HCT116 (cell line): ENCODE data around the gene SLC28A3. TPM values are rescaled to one million over a fixed set of nuclear protein-coding genes. Genes with fewer than 3 reads are reported as not detected.

ENCODE experiments used
- ATAC-seq: fragments of 200-7000 bp; cut with Tn5 transposase; 2 replicates; pipeline ENCODE4 v1.9.1; 2020; ENCODE audit warnings: mild to moderate bottlenecking, moderate library complexity
- BruUV-seq: library from RNA; stranded (reverse); fragments of 400-500 nt; replicated peaks from 2 replicates; lab custom pipeline; 2021; lab: Mats Ljungman, UMichigan
- CTCF ChIA-PET: fragments of 300-600 bp; sonication (Branson Sonifier 250); formaldehyde crosslinking; loops from one replicate; lab custom pipeline; 2021; ENCODE audit warnings: antibody characterized with exemption; lab: Charles Lee
- POLR2A ChIA-PET: fragments of 300-600, 350-600 bp; sonication (Branson Sonifier 250); formaldehyde crosslinking; loops from one replicate; lab custom pipeline; 2021; ENCODE audit warnings: antibody characterized with exemption; lab: Charles Lee
- RAD21 ChIA-PET, 2 experiments: fragments of 300-600 bp; sonication (Branson Sonifier 250); formaldehyde crosslinking; loops; one replicate each; lab custom pipeline; 2023; ENCODE audit warnings: low total read pairs in 2 of 2; ENCODE audit not compliant: uncharacterized antibody in 2 of 2, unreplicated experiment in 2 of 2, low non-redundant PET in 1 of 2; lab: Charles Lee
- DNase-seq: peaks from one replicate; pipeline ENCODE4 v3.0.0-alpha.2; 2010; ENCODE audit warnings: low read depth, low spot score
- H2AFZ ChIP-seq: fragments of 200-600 bp; shearing (Covaris generic), sonication (generic); 2 replicates; pipeline ENCODE4 v1.6.1; 2017; ENCODE audit warnings: low read depth, mixed run types, mixed read lengths, antibody characterized with exemption, low read length; ENCODE audit not compliant: poor library complexity, severe bottlenecking
- H3K27ac ChIP-seq: 2 replicates; pipeline ENCODE4 v1.5.1; 2012; ENCODE audit warnings: low read depth, low read length
- H3K27me3 ChIP-seq: fragments of 200-600 bp; sonication (generic); 2 replicates; pipeline ENCODE4 v1.6.1; 2016; ENCODE audit warnings: mixed run types, low read length, mixed read lengths; ENCODE audit not compliant: insufficient read depth
- H3K36me3 ChIP-seq, 2 experiments: fragments of 200-500 bp in 1 of 2; fragments of 200-600 bp in 1 of 2; sonication (Bioruptor generic) in 1 of 2; sonication (generic) in 1 of 2; 2 replicates each; pipeline versions ENCODE4 v1.5.1 to v1.6.1; 2014 to 2016; ENCODE audit warnings: low read length in 2 of 2, inconsistent platforms in 1 of 2, mixed read lengths in 1 of 2, mixed run types in 1 of 2; ENCODE audit not compliant: insufficient read depth in 2 of 2, control insufficient read depth in 1 of 2
- H3K4me1 ChIP-seq, 2 experiments: fragments of 200-600 bp in 1 of 2; sonication (generic) in 1 of 2; 2 replicates each; pipeline versions ENCODE4 v1.5.1 to v1.6.1; 2012 to 2017; ENCODE audit warnings: low read length in 2 of 2, inconsistent platforms in 1 of 2, mild to moderate bottlenecking in 1 of 2, mixed read lengths in 1 of 2, mixed run types in 1 of 2, moderate library complexity in 1 of 2; ENCODE audit not compliant: insufficient read depth in 2 of 2, control insufficient read depth in 1 of 2
- H3K4me2 ChIP-seq: fragments of 200-600 bp; sonication (generic); 2 replicates; pipeline ENCODE4 v1.6.1; 2017; ENCODE audit warnings: mixed run types, low read length, mixed read lengths
- H3K4me3 ChIP-seq, 2 experiments: fragments of 200-600 bp in 1 of 2; sonication (generic) in 1 of 2; replicated peaks in 1 of 2; 2 replicates each; pipeline ENCODE4 v1.5.1; 2011 to 2016; ENCODE audit warnings: low read length in 2 of 2, control low read depth in 1 of 2, low read depth in 1 of 2, mild to moderate bottlenecking in 1 of 2, mixed read lengths in 1 of 2, mixed run types in 1 of 2
- H3K79me2 ChIP-seq: fragments of 200-600 bp; sonication (generic); 2 replicates; pipeline ENCODE4 v1.6.1; 2017; ENCODE audit warnings: mild to moderate bottlenecking, mixed run types, low read length, moderate library complexity, mixed read lengths; ENCODE audit not compliant: insufficient read depth
- H3K9ac ChIP-seq: fragments of 200-600 bp; sonication (generic); 2 replicates; pipeline ENCODE4 v1.6.1; 2016; ENCODE audit warnings: low read length, mixed read lengths
- H3K9me2 ChIP-seq: fragments of 200-600 bp; sonication (generic), shearing (Covaris generic); 2 replicates; pipeline ENCODE4 v1.6.1; 2017; ENCODE audit warnings: mixed run types, mild to moderate bottlenecking, moderate library complexity; ENCODE audit not compliant: insufficient read depth
- H3K9me3 ChIP-seq, 2 experiments: fragments of 200-500 bp in 1 of 2; fragments of 200-600 bp in 1 of 2; sonication (Bioruptor generic) in 1 of 2; sonication (generic) in 1 of 2; 2 replicates each; pipeline ENCODE4 v1.6.1; 2014 to 2017; ENCODE audit warnings: low read length in 2 of 2, mixed read lengths in 2 of 2, inconsistent platforms in 1 of 2, low read depth in 1 of 2, mild to moderate bottlenecking in 1 of 2, mixed run types in 1 of 2, moderate library complexity in 1 of 2; ENCODE audit not compliant: control insufficient read depth in 1 of 2, insufficient read depth in 1 of 2
- H4K20me1 ChIP-seq: fragments of 200-600 bp; sonication (generic), shearing (Covaris generic); 2 replicates; pipeline ENCODE4 v1.6.1; 2017; ENCODE audit warnings: mixed run types, mild to moderate bottlenecking, moderate library complexity; ENCODE audit not compliant: insufficient read depth
- EGR1 ChIP-seq: IDR thresholded peaks from 2 replicates; pipeline ENCODE4 v1.6.1; 2012; ENCODE audit warnings: low read depth
- EZH2phosphoT487 ChIP-seq: fragments of 200-600 bp; IDR thresholded peaks from 2 replicates; pipeline ENCODE4 v1.6.1; 2018; ENCODE audit warnings: antibody characterized with exemption, borderline replicate concordance
- FOSL1 ChIP-seq: IDR thresholded peaks from 2 replicates; pipeline ENCODE4 v1.6.1; 2012; ENCODE audit warnings: low read depth
- POLR2A ChIP-seq: IDR thresholded peaks from 2 replicates; pipeline ENCODE4 v1.7.0; 2011; ENCODE audit warnings: borderline replicate concordance; ENCODE audit not compliant: insufficient read depth, insufficient read length; ENCODE audit errors: extremely low read depth
- POLR2AphosphoS5 ChIP-seq: IDR thresholded peaks from 2 replicates; pipeline ENCODE4 v1.6.1; 2011; ENCODE audit warnings: mild to moderate bottlenecking, low read depth, low read length, moderate library complexity
- RAD21 ChIP-seq: IDR thresholded peaks from 2 replicates; pipeline ENCODE4 v1.6.1; 2012; ENCODE audit warnings: low read depth, mild to moderate bottlenecking
- SIN3A ChIP-seq: IDR thresholded peaks from 2 replicates; pipeline ENCODE4 v1.6.1; 2012; ENCODE audit warnings: low read depth
- SP1 ChIP-seq: IDR thresholded peaks from 2 replicates; pipeline ENCODE4 v1.6.1; 2012; ENCODE audit warnings: low read depth
- SRF ChIP-seq: IDR thresholded peaks from 2 replicates; pipeline ENCODE4 v1.6.1; 2012; ENCODE audit warnings: low read depth
- TCF7L2 ChIP-seq: IDR thresholded peaks from 2 replicates; pipeline ENCODE4 v1.7.0; 2011; ENCODE audit warnings: borderline replicate concordance, inconsistent platforms; ENCODE audit not compliant: insufficient read depth, insufficient read length; ENCODE audit errors: extremely low read depth
- YY1 ChIP-seq: IDR thresholded peaks from 2 replicates; pipeline ENCODE4 v1.6.1; 2011; ENCODE audit warnings: low read length, low read depth, moderate library complexity, mild to moderate bottlenecking; ENCODE audit not compliant: insufficient replicate concordance; ENCODE audit errors: extremely low read depth
- ZFX ChIP-seq: fragments of 450-650 bp; IDR thresholded peaks from 2 replicates; pipeline ENCODE4 v1.6.1; 2017
- ZNF274 ChIP-seq: fragments of 200-500 bp; sonication (Bioruptor generic); IDR thresholded peaks from 2 replicates; pipeline ENCODE4 v1.6.1; 2014; ENCODE audit warnings: mild to moderate bottlenecking, low read depth, low read length, inconsistent platforms
- intact Hi-C: fragments of 100-400 bp; cut with micrococcal nuclease; formaldehyde crosslinking; loops from 2 replicates; pipeline ENCODE4 v1.10.0; 2022
- total RNA-seq: library from RNA; stranded (reverse); gene quantifications from one replicate; pipeline ENCODE4 v1.2.1, GENCODE V29; 2021; ENCODE audit not compliant: unreplicated experiment
- TF ChIP-seq, protein P1 (sequence below): IDR thresholded peaks from 2 replicates; pipeline ENCODE4 v1.6.1; 2012
- TF ChIP-seq, protein P2 (sequence below): IDR thresholded peaks from 2 replicates; pipeline ENCODE4 v1.6.1; 2012
- TF ChIP-seq, protein P3 (sequence below): IDR thresholded peaks from 2 replicates; pipeline ENCODE4 v1.6.1; 2011; ENCODE audit warnings: mild to moderate bottlenecking, low read length, moderate library complexity; ENCODE audit not compliant: insufficient replicate concordance; ENCODE audit errors: extremely low read depth

The SLC28A3 gene
- total RNA-seq, 1 experiment from 2014 or later = not detected

DNA sequence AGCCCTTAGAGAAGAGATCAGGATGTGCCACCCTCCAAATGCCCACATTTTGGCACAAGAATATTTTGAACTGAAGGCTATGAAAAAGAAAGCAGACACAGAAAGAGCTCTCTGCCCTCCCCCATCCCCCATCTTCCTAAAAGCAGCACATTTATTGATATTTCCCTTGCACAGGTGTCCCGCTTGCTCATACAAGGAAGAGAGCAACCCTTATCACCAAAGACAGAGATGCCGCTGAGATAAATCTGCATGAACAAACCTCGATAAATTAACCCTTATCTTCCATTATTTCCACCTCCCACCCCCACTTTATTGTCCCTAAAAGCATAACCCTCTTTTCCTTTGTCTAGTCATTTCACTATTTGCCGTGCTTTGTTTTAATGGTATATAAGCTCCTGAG, 1.8 kb downstream of the SLC28A3 start:
- no peak overlapping the region for H3K9ac ChIP-seq
- H3K4me2 ChIP-seq = no peak overlapping the region
- H3K27me3 ChIP-seq = no peaks in the 10 kb centered on the region
- no peaks in the 10 kb centered on the region for H3K36me3 ChIP-seq
- DNase-seq (no peak), ATAC-seq (no peak)
- no peak for TF ChIP-seq ZFX
- TF ChIP-seq, protein P1, sequence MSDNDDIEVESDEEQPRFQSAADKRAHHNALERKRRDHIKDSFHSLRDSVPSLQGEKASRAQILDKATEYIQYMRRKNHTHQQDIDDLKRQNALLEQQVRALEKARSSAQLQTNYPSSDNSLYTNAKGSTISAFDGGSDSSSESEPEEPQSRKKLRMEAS = no peak
- no peak for TF ChIP-seq ZNF274
- TF ChIP-seq SP1 = no peak
- TF ChIP-seq EGR1 = no peak
- TF ChIP-seq SRF = no peak
- no peak for TF ChIP-seq TCF7L2
- no peak for TF ChIP-seq EZH2phosphoT487
- TF ChIP-seq SIN3A = no peak
- no peak for TF ChIP-seq RAD21
- no peak for TF ChIP-seq FOSL1
- no peak for TF ChIP-seq POLR2AphosphoS5
- no peak for TF ChIP-seq YY1
- TF ChIP-seq, protein P2, sequence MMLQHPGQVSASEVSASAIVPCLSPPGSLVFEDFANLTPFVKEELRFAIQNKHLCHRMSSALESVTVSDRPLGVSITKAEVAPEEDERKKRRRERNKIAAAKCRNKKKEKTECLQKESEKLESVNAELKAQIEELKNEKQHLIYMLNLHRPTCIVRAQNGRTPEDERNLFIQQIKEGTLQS = no peak
- TF ChIP-seq, protein P3, sequence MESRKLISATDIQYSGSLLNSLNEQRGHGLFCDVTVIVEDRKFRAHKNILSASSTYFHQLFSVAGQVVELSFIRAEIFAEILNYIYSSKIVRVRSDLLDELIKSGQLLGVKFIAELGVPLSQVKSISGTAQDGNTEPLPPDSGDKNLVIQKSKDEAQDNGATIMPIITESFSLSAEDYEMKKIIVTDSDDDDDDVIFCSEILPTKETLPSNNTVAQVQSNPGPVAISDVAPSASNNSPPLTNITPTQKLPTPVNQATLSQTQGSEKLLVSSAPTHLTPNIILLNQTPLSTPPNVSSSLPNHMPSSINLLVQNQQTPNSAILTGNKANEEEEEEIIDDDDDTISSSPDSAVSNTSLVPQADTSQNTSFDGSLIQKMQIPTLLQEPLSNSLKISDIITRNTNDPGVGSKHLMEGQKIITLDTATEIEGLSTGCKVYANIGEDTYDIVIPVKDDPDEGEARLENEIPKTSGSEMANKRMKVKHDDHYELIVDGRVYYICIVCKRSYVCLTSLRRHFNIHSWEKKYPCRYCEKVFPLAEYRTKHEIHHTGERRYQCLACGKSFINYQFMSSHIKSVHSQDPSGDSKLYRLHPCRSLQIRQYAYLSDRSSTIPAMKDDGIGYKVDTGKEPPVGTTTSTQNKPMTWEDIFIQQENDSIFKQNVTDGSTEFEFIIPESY = no peak
- no peak for TF ChIP-seq POLR2A
- H3K27ac ChIP-seq = no peak overlapping the region
- no peak overlapping the region for H2AFZ ChIP-seq
- RAD21 ChIA-PET = no interaction called here
- intact Hi-C loops = no loop called here
- no peaks in the 10 kb centered on the region for H3K9me2 ChIP-seq
- no peaks in the 10 kb centered on the region for H3K4me1 ChIP-seq
- no peaks in the 10 kb centered on the region for H3K79me2 ChIP-seq
- POLR2A ChIA-PET = no interaction called here
- CTCF ChIA-PET = no interaction called here
- H3K9me3 ChIP-seq = no peaks in the 10 kb centered on the region
- no TSS peak for BruUV-seq
- H4K20me1 ChIP-seq = no peaks in the 10 kb centered on the region
- H3K4me3 ChIP-seq = no peak overlapping the region
